ENCODE data around the gene IQGAP2. TPM values are rescaled to one million over a fixed set of nuclear protein-coding genes. Genes with fewer than 3 reads are reported as not detected.
"Not testable (repeated sequence)": the region's sequence is repeated elsewhere in the genome, so short reads cannot be mapped to it uniquely, and the experiment has no call there.

Gene IQGAP2
- total and polyA plus RNA-seq, 3 donors from 2014 or later: 33.5 to 78.6 (median 60.2) TPM

DNA sequence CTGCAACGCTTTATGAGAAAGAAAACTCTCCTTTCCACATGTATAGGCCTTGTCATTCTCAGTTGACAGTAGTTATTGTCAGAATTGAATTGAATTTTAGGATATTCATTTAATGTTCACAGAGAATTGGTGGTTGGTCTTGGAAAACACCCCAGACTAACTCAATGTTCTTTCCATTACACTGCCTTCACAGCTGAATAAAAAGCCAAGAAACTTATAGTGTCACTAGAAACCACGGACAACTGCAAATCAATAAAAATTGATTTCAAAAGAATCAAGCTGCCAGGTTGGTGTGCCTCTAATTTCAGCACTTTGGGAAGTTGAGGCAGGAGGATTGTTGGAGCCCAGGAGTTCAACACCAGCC is 38.9 kb upstream of the IQGAP2 start:
- Histone ChIP-seq H3K27me3 (no peaks in the 10 kb centered on the region), H3K4me3 (no peak overlapping the region), H3K9me3 (no peaks in the 10 kb centered on the region), H3K4me1 (no peaks in the 10 kb centered on the region), H3K27ac (no peak overlapping the region), H3K36me3 (ENCODE audit: low read depth, missing control alignments) (no peaks in the 10 kb centered on the region)
- 75% methylated on average over 2 of the region's 2 CpGs for WGBS, 2 donors
- TF ChIP-seq, protein P1, sequence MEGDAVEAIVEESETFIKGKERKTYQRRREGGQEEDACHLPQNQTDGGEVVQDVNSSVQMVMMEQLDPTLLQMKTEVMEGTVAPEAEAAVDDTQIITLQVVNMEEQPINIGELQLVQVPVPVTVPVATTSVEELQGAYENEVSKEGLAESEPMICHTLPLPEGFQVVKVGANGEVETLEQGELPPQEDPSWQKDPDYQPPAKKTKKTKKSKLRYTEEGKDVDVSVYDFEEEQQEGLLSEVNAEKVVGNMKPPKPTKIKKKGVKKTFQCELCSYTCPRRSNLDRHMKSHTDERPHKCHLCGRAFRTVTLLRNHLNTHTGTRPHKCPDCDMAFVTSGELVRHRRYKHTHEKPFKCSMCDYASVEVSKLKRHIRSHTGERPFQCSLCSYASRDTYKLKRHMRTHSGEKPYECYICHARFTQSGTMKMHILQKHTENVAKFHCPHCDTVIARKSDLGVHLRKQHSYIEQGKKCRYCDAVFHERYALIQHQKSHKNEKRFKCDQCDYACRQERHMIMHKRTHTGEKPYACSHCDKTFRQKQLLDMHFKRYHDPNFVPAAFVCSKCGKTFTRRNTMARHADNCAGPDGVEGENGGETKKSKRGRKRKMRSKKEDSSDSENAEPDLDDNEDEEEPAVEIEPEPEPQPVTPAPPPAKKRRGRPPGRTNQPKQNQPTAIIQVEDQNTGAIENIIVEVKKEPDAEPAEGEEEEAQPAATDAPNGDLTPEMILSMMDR (IDR thresholded peaks at IDR 0.05): no peak
- no peak for TF ChIP-seq POLR2A (IDR thresholded peaks at IDR 0.05)
- no peak for DNase-seq
- intact Hi-C loops (cut with DNase I; ENCODE audit: low total_unique reads): no loop called here

DNA sequence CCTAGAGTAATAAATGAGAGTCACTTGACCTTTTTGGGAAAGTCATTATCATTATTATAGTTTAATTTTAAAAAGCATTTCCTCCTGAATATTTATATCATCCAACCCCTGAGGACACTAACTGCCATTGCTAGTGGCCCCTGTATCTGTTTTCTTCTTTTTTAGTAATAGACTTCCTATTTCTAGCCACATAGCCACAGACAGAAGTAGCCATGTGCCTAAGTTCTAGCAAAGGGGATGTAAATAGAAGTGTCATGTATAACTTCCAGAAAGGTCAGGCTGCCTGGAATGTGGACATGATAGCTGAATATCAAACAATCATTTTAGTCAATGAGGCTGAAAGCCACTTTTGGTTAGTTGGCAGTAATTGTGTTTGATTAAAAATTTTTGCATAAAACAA is 37.5 kb upstream of the IQGAP2 start:
- TF ChIP-seq, protein P1 (IDR thresholded peaks at IDR 0.05): no peak
- no peak for TF ChIP-seq POLR2A (IDR thresholded peaks at IDR 0.05)
- DNase-seq: no peak
- Histone ChIP-seq H3K4me1 (no peaks in the 10 kb centered on the region), H3K9me3 (no peaks in the 10 kb centered on the region), H3K36me3 (ENCODE audit: low read depth, missing control alignments) (no peaks in the 10 kb centered on the region), H3K27me3 (no peaks in the 10 kb centered on the region), H3K4me3 (no peak overlapping the region), H3K27ac (no peak overlapping the region)
- intact Hi-C loops (cut with DNase I; ENCODE audit: low total_unique reads): no loop called here

DNA sequence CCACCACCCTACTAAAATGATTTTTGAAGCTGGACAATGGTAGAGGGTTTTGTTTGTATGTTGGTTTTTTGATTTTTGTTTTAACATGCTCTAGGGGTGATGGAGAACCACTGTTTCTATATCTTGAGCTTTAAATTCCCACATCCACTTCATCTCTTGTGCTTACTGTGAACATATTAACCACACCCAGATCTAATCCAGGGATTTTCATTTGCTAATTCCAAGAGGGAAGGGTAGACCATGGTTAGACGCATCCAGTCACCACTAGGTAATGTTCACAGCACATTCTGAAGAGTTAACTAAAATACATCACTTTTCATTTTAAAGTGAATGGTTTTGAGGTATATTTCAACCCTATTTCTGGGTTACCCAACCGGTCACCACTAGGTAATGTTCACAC is 36.5 kb upstream of the IQGAP2 start:
- no peak for DNase-seq
- TF ChIP-seq, protein P1 (IDR thresholded peaks at IDR 0.05): no peak
- no peak for TF ChIP-seq POLR2A (IDR thresholded peaks at IDR 0.05)
- no peaks in the 10 kb centered on the region for H3K27me3 ChIP-seq
- no peaks in the 10 kb centered on the region for H3K36me3 ChIP-seq (ENCODE audit: low read depth, missing control alignments)
- 95 to 98% methylated on average over 2 of the region's 2 CpGs for WGBS, 2 donors
- H3K27ac ChIP-seq: no peak overlapping the region
- H3K9me3 ChIP-seq: no peaks in the 10 kb centered on the region
- H3K4me3 ChIP-seq: no peak overlapping the region
- H3K4me1 ChIP-seq: no peaks in the 10 kb centered on the region
- intact Hi-C loops (cut with DNase I; ENCODE audit: low total_unique reads): no loop called here

DNA sequence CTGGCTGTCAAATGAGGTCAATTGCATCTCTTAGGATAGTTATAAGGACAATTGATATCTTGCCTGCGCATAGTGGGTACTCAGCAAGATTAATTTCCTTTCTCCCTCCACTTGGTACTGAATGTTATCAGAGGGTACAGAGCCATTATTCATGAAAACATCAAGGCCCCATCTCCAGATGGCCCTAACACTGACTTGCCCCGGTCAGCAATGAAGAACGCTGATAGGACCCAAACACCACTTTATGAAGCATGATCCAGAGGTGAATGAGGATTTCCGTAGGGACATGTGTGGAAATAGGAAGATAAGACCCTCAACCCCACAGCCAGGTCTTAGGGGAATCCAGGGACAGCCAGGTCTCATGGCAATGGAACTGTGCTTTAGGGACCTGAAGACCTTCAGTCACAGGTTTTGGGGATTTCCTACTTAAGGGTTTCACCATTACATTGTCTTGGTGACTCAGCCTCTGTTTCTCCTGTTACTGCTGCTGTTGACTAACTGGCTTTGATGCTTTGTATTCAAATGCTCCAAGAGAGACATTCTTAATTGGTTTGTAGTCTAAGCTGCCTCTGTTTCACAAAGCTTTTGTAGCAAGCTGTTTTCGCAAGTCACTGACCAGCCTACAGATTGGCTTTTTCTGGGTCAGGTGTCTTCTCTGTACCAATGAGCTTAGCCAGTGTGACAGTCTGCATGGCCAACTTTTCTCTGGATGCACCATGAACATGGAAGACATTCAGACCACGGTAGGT is 35.3 kb upstream of the IQGAP2 start:
- Histone ChIP-seq H3K9me3 (no peaks in the 10 kb centered on the region), H3K36me3 (ENCODE audit: low read depth, missing control alignments) (no peaks in the 10 kb centered on the region), H3K4me3 (no peak overlapping the region), H3K4me1 (no peaks in the 10 kb centered on the region), H3K27ac (no peak overlapping the region), H3K27me3 (no peaks in the 10 kb centered on the region)
- intact Hi-C loops (cut with DNase I; ENCODE audit: low total_unique reads): no loop called here
- no peak for TF ChIP-seq POLR2A (IDR thresholded peaks at IDR 0.05)
- TF ChIP-seq, protein P1 (IDR thresholded peaks at IDR 0.05): no peak
- 88 to 95% methylated on average over 6 of the region's 6 CpGs for WGBS, 2 donors
- no peak for DNase-seq

DNA sequence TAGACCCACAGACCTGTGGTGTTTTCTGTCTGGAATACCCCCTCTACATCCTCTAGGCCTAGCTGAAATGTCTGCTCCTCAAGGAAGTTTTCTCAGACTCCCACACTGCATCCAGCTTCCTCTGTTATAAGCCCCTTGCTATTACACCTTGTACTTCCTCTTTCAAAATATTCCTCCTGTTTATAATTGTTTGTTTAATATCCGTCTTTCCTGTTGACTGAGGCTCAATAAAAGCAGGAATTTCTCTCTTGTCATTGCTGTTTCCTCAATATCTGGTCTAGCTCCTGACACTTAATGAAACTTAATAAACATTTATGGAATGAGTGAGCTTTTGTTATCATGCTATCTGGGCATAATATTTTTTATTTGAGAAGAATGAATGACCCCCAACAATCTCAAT is 34.1 kb upstream of the IQGAP2 start:
- H3K27me3 ChIP-seq: no peaks in the 10 kb centered on the region
- H3K9me3 ChIP-seq: no peaks in the 10 kb centered on the region
- no peak overlapping the region for H3K27ac ChIP-seq
- intact Hi-C loops (cut with DNase I; ENCODE audit: low total_unique reads): no loop called here
- WGBS, 2 donors: 62 to 72% methylated on average over 1 of the region's 1 CpG
- no peaks in the 10 kb centered on the region for H3K4me1 ChIP-seq
- H3K36me3 ChIP-seq (ENCODE audit: low read depth, missing control alignments): no peaks in the 10 kb centered on the region
- TF ChIP-seq, protein P1 (IDR thresholded peaks at IDR 0.05): no peak
- no peak for TF ChIP-seq POLR2A (IDR thresholded peaks at IDR 0.05)
- no peak overlapping the region for H3K4me3 ChIP-seq
- DNase-seq: no peak

DNA sequence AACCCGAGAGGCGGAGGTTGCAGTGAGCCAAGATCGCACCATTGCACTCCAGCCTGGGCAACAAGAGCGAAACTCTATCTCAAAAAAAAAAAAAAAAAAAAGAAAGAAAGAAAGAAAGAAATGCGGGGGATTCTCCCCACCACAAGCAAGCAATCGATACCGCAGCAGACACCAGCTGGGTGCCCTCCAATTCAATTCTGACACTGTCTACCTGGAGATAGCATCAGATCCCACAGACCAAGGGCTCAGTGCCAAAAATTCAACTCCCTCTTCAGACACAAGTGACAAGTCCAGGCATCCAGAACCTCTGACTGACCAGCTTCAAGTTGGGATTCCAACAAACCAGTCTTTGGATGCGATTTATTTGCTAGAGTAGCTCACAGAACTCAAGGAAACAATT is 33.4 kb upstream of the IQGAP2 start:
- DNase-seq; intact Hi-C loops (cut with DNase I; ENCODE audit: low total_unique reads); H3K4me3 ChIP-seq: not testable (repeated sequence)

More for the DNA sequence above, 33.4 kb upstream of the IQGAP2 start:
- not testable (repeated sequence) for H3K36me3 ChIP-seq (ENCODE audit: low read depth, missing control alignments); H3K4me1 ChIP-seq; H3K27ac ChIP-seq; H3K9me3 ChIP-seq; H3K27me3 ChIP-seq
- 76 to 82% methylated on average over 8 of the region's 8 CpGs for WGBS, 2 donors

Data from testis (tissue), 3 donors.